Measurements from ENCODE around the gene SEZ6.

DNA sequence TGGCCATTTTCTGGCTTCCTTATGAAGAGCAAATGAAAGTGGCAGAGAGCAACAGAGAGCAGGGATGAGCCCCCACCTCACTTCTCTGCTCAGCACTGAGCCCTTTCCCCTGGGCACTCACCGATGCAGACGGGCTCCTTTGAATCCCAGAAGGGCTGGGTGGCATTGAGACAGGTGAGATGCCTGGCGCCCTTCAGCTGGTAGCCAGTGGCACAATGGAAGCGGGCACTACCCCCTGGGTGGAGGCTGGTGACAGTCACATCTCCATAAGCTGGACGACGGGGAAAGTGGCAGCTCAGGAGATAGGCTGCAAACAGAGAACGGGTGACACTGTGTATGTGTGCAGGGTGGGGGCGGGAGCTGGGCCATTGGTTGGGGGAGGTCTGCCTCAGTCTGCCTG, 42.0 kb downstream of the SEZ6 start:
- TF ChIP-seq CEBPB (IDR thresholded peaks at IDR 0.05) (no peak), RAD21 (IDR thresholded peaks at IDR 0.05; ENCODE audit: low read depth) (no peak), ZBTB7A (IDR thresholded peaks at IDR 0.05; ENCODE audit: low read depth) (no peak), EP300 (IDR thresholded peaks at IDR 0.05; ENCODE audit: borderline replicate concordance) (no peak)
